Keratinocyte (primary cell): ENCODE measurements around the gene MRPL43.

Source experiments
- EZH2 ChIP-seq: IDR thresholded peaks from one replicate; pipeline ENCODE4 v1.6.1; 2012; ENCODE audit warnings: inconsistent platforms, mild to moderate bottlenecking, low read length, moderate library complexity
- TF ChIP-seq, protein P1 (sequence below), 3 experiments: IDR thresholded peaks in 1 of 3; conservative IDR thresholded peaks in 1 of 3; optimal IDR thresholded peaks in 1 of 3; 2 replicates in 2 of 3; 3 replicates in 1 of 3; pipeline versions ENCODE3 to v1.5.1; 2011; ENCODE audit warnings: low read length in 3 of 3, mild to moderate bottlenecking in 3 of 3, moderate library complexity in 2 of 3, control low read depth in 1 of 3, inconsistent platforms in 1 of 3; ENCODE audit not compliant: insufficient read depth in 2 of 3; ENCODE audit errors: extremely low read depth in 1 of 3

GRCh38 chr10:100943508-100943907 lies 43.8 kb downstream of the MRPL43 start:
- TF ChIP-seq, protein P1, sequence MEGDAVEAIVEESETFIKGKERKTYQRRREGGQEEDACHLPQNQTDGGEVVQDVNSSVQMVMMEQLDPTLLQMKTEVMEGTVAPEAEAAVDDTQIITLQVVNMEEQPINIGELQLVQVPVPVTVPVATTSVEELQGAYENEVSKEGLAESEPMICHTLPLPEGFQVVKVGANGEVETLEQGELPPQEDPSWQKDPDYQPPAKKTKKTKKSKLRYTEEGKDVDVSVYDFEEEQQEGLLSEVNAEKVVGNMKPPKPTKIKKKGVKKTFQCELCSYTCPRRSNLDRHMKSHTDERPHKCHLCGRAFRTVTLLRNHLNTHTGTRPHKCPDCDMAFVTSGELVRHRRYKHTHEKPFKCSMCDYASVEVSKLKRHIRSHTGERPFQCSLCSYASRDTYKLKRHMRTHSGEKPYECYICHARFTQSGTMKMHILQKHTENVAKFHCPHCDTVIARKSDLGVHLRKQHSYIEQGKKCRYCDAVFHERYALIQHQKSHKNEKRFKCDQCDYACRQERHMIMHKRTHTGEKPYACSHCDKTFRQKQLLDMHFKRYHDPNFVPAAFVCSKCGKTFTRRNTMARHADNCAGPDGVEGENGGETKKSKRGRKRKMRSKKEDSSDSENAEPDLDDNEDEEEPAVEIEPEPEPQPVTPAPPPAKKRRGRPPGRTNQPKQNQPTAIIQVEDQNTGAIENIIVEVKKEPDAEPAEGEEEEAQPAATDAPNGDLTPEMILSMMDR (optimal IDR thresholded peaks at IDR 0.05 in 1 of 3, IDR thresholded peaks at IDR 0.05 in 1 of 3, conservative IDR thresholded peaks at IDR 0.05 in 1 of 3; ENCODE audit: extremely low read depth in 1 of 3, insufficient read depth in 2 of 3, low read length in 3 of 3), result no peak
- no peak for TF ChIP-seq EZH2
